ENCODE measurements around the gene IL17RB. TPM values are rescaled to one million over a fixed set of nuclear protein-coding genes. Genes with fewer than 3 reads are reported as not detected.

Gene IL17RB
- total RNA-seq, 4 donors from 2014 or later, result 0.52 to 0.83 (median 0.63) TPM; not detected in 1

- DNase-seq (ENCODE audit: extremely low spot score), result no peak
- no peak for TF ChIP-seq EP300 (IDR thresholded peaks at IDR 0.05)
- TF ChIP-seq POLR2A (IDR thresholded peaks at IDR 0.05; ENCODE audit: low read depth), result no peak
- TF ChIP-seq POLR2AphosphoS5 (IDR thresholded peaks at IDR 0.05), result no peak
- no peak for TF ChIP-seq CTCF (IDR thresholded peaks at IDR 0.05)
- 84% methylated on average over 4 of the region's 4 CpGs for WGBS
- Histone ChIP-seq H3K36me3 (peaks cover 0 to 22% (median 6%) of the 10 kb centered on the region in 4 donors), H3K4me1 (no peaks in the 10 kb centered on the region), H3K9me3 (no peaks in the 10 kb centered on the region), H3K27me3 (no peaks in the 10 kb centered on the region), H3K27ac (replicated peaks in 1 of 4) (no peak overlapping the region), H3K4me3 (no peak overlapping the region)
- intact Hi-C loops (cut with DNase I), result no loop called here
Observed at GRCh38 chr3:53816425-53816824, 29.9 kb upstream of the IL17RB start.

GRCh38 chr3:53817211-53817610, 29.2 kb upstream of the IL17RB start:
- H3K27me3 ChIP-seq, result no peaks in the 10 kb centered on the region
- no peaks in the 10 kb centered on the region for H3K4me1 ChIP-seq
- WGBS, result 91% methylated on average over 5 of the region's 6 CpGs
- no peak overlapping the region for H3K27ac ChIP-seq (replicated peaks in 1 of 4)
- no peak for TF ChIP-seq POLR2AphosphoS5 (IDR thresholded peaks at IDR 0.05)
- no peak for TF ChIP-seq EP300 (IDR thresholded peaks at IDR 0.05)
- no peak for TF ChIP-seq CTCF (IDR thresholded peaks at IDR 0.05)
- no peak for TF ChIP-seq POLR2A (IDR thresholded peaks at IDR 0.05; ENCODE audit: low read depth)
- H3K9me3 ChIP-seq, result no peaks in the 10 kb centered on the region
- peaks cover 0 to 22% (median 6%) of the 10 kb centered on the region in 4 donors for H3K36me3 ChIP-seq
- intact Hi-C loops (cut with DNase I), result no loop called here
- DNase-seq (ENCODE audit: extremely low spot score), result no peak
- no peak overlapping the region for H3K4me3 ChIP-seq

- Histone ChIP-seq H3K36me3 (peaks cover 0 to 22% (median 6%) of the 10 kb centered on the region in 4 donors), H3K27ac (replicated peaks in 1 of 4) (no peak overlapping the region), H3K4me1 (no peaks in the 10 kb centered on the region), H3K27me3 (no peaks in the 10 kb centered on the region), H3K9me3 (no peaks in the 10 kb centered on the region), H3K4me3 (no peak overlapping the region)
- intact Hi-C loops (cut with DNase I), result no loop called here
- WGBS, result 74% methylated on average over 15 of the region's 17 CpGs
- no peak for TF ChIP-seq POLR2AphosphoS5 (IDR thresholded peaks at IDR 0.05)
- TF ChIP-seq CTCF (IDR thresholded peaks at IDR 0.05), result no peak
- no peak for TF ChIP-seq POLR2A (IDR thresholded peaks at IDR 0.05; ENCODE audit: low read depth)
- no peak for TF ChIP-seq EP300 (IDR thresholded peaks at IDR 0.05)
- no peak for DNase-seq (ENCODE audit: extremely low spot score)
Observed at GRCh38 chr3:53817809-53818208, 28.6 kb upstream of the IL17RB start.

- no peaks in the 10 kb centered on the region for H3K27me3 ChIP-seq
- intact Hi-C loops (cut with DNase I), result no loop called here
- DNase-seq (ENCODE audit: extremely low spot score), result no peak
- no peaks in the 10 kb centered on the region for H3K4me1 ChIP-seq
- no peaks in the 10 kb centered on the region for H3K9me3 ChIP-seq
- H3K36me3 ChIP-seq, result peaks cover 0 to 28% (median 6%) of the 10 kb centered on the region in 4 donors
- no peak for TF ChIP-seq CTCF (IDR thresholded peaks at IDR 0.05)
- TF ChIP-seq POLR2A (IDR thresholded peaks at IDR 0.05; ENCODE audit: low read depth), result no peak
- no peak for TF ChIP-seq POLR2AphosphoS5 (IDR thresholded peaks at IDR 0.05)
- no peak for TF ChIP-seq EP300 (IDR thresholded peaks at IDR 0.05)
- 85% methylated on average over 14 of the region's 14 CpGs for WGBS
- no peak overlapping the region for H3K4me3 ChIP-seq
- H3K27ac ChIP-seq (replicated peaks in 1 of 4), result no peak overlapping the region
Observed at GRCh38 chr3:53818221-53819162, 27.9 kb upstream of the IL17RB start.
